Thyroid gland (tissue), 4 donors: ENCODE data around the gene DZIP1. TPM values are rescaled to one million over a fixed set of nuclear protein-coding genes. Genes with fewer than 3 reads are reported as not detected.

ENCODE experiments used
- DNase-seq, 2 donors: peaks; one replicate each; pipeline ENCODE4 v3.0.0-alpha.2; 2019
- H3K27ac ChIP-seq, 3 donors: fragments of 200-600 bp; sonication (generic); 1 replicate in 2 of 3; 2 replicates in 1 of 3; pipeline ENCODE4 v1.5.1; 2016 to 2019; ENCODE audit warnings: mild to moderate bottlenecking in 1 of 3, moderate library complexity in 1 of 3
- H3K27me3 ChIP-seq: fragments of 200-600 bp; sonication (generic); one replicate; pipeline ENCODE4 v1.5.1; 2019
- H3K36me3 ChIP-seq, 2 donors: fragments of 200-600 bp; sonication (generic); one replicate each; pipeline ENCODE4 v1.5.1; 2016 to 2019
- H3K4me1 ChIP-seq, 2 donors: fragments of 200-600 bp; sonication (generic); one replicate each; pipeline ENCODE4 v1.5.1; 2017 to 2019
- H3K4me3 ChIP-seq, 3 donors: fragments of 200-600 bp; sonication (generic); replicated peaks in 1 of 3; 1 replicate in 2 of 3; 2 replicates in 1 of 3; pipeline ENCODE4 v1.5.1; 2016; ENCODE audit warnings: mild to moderate bottlenecking in 1 of 3
- H3K9me3 ChIP-seq: fragments of 200-600 bp; sonication (generic); one replicate; pipeline ENCODE4 v1.5.1; 2017
- CTCF ChIP-seq, 6 experiments: fragments of 200-600 bp in 3 of 6; fragments of 450-650 bp in 3 of 6; sonication (generic) in 3 of 6; IDR thresholded peaks; one replicate each; pipeline ENCODE4 v1.5.1; 2016 to 2019; ENCODE audit warnings: antibody characterized with exemption in 6 of 6, mild to moderate bottlenecking in 2 of 6, inconsistent platforms in 1 of 6, moderate library complexity in 1 of 6
- POLR2A ChIP-seq, 2 donors: fragments of 450-650 bp; IDR thresholded peaks; one replicate each; pipeline ENCODE4 v1.6.1; 2017; ENCODE audit warnings: antibody characterized with exemption in 2 of 2, mild to moderate bottlenecking in 2 of 2, moderate library complexity in 1 of 2
- WGBS, 2 donors: methylation state at CpG; one replicate each; pipeline ENCODE4 v1.1.5; 2017; 5-methylcytosine and 5-hydroxymethylcytosine counted together
- intact Hi-C: fragments of 100-400 bp; cut with DNase I; formaldehyde crosslinking; loops from one replicate; pipeline ENCODE4 v1.15.1; 2023
- total RNA-seq, 4 donors: library from RNA; depleted of rRNA; stranded (reverse); fragments of >200 nt; gene quantifications; one replicate each; pipeline ENCODE4 v1.2.3, GENCODE V29; 2016

DZIP1 gene
- total RNA-seq, 4 donors from 2014 or later = 4.3 to 8.5 (median 6.3) TPM

- H3K9me3 ChIP-seq = no peaks in the 10 kb centered on the region
- intact Hi-C loops = no loop called here
- WGBS, 2 donors = 84 to 85% methylated on average over 6 of the region's 6 CpGs
- H3K36me3 ChIP-seq = no peaks in the 10 kb centered on the region
- H3K27ac ChIP-seq = no peak overlapping the region
- no peak for TF ChIP-seq CTCF (IDR thresholded peaks at IDR 0.05)
- TF ChIP-seq POLR2A (IDR thresholded peaks at IDR 0.05) = no peak
- no peak overlapping the region for H3K4me3 ChIP-seq
- DNase-seq = no peak
- H3K4me1 ChIP-seq = peaks cover 0 to 6% of the 10 kb centered on the region in 2 donors
- H3K27me3 ChIP-seq = no peaks in the 10 kb centered on the region
These were observed 84.1 kb downstream of the DZIP1 start for GRCh38 chr13:95560387-95560786.

- Histone ChIP-seq H3K9me3 (no peaks in the 10 kb centered on the region), H3K27ac (no peak overlapping the region), H3K4me1 (peaks cover 0 to 6% of the 10 kb centered on the region in 2 donors), H3K4me3 (no peak overlapping the region), H3K36me3 (no peaks in the 10 kb centered on the region), H3K27me3 (no peaks in the 10 kb centered on the region)
- intact Hi-C loops = no loop called here
- WGBS, 2 donors = 77 to 78% methylated on average over 6 of the region's 6 CpGs
- DNase-seq = no peak
- TF ChIP-seq CTCF (IDR thresholded peaks at IDR 0.05) (no peak), POLR2A (IDR thresholded peaks at IDR 0.05) (no peak)
These were observed 85.4 kb downstream of the DZIP1 start for GRCh38 chr13:95559100-95559499.

- Histone ChIP-seq H3K4me3 (no peak overlapping the region), H3K4me1 (peaks cover 0 to 17% of the 10 kb centered on the region in 2 donors), H3K36me3 (no peaks in the 10 kb centered on the region), H3K9me3 (no peaks in the 10 kb centered on the region), H3K27me3 (peaks cover 11% of the 10 kb centered on the region), H3K27ac (no peak overlapping the region)
- no peak for TF ChIP-seq CTCF (IDR thresholded peaks at IDR 0.05)
- no peak for TF ChIP-seq POLR2A (IDR thresholded peaks at IDR 0.05)
- no peak for DNase-seq
- intact Hi-C loops = no loop called here
These were observed 87.5 kb downstream of the DZIP1 start for GRCh38 chr13:95557013-95557412.

- no peaks in the 10 kb centered on the region for H3K36me3 ChIP-seq
- no peak for DNase-seq
- H3K4me3 ChIP-seq = no peak overlapping the region
- 52 to 53% methylated on average over 29 of the region's 29 CpGs for WGBS, 2 donors
- intact Hi-C loops = no loop called here
- TF ChIP-seq POLR2A (IDR thresholded peaks at IDR 0.05) = no peak
- TF ChIP-seq CTCF (IDR thresholded peaks at IDR 0.05) = no peak
- peaks cover 0 to 18% of the 10 kb centered on the region in 2 donors for H3K4me1 ChIP-seq
- H3K9me3 ChIP-seq = no peaks in the 10 kb centered on the region
- H3K27ac ChIP-seq = no peak overlapping the region
- peaks cover 14% of the 10 kb centered on the region for H3K27me3 ChIP-seq
These were observed 90.7 kb downstream of the DZIP1 start for GRCh38 chr13:95553581-95554385.
